A673 (cell line): Measurements from ENCODE around the gene CCDC127.
"Not testable (repeated sequence)": the region's sequence is repeated elsewhere in the genome, so short reads cannot be mapped to it uniquely, and the experiment has no call there.

Experiments
- CTCF ChIP-seq: fragments of 300-800, 200-600 bp; sonication (generic); conservative IDR thresholded peaks from 2 replicates; pipeline ENCODE4 v1.5.1; 2017; ENCODE audit warnings: low read depth, mild to moderate bottlenecking, antibody characterized with exemption, low read length, moderate library complexity, mixed read lengths
- EZH2 ChIP-seq: fragments of 200-600 bp; sonication (generic); IDR thresholded peaks from 2 replicates; pipeline ENCODE4 v1.6.1; 2017; ENCODE audit warnings: borderline replicate concordance, low read depth, mild to moderate bottlenecking, mixed read lengths, antibody characterized with exemption, low read length; ENCODE audit not compliant: poor library complexity, severe bottlenecking

- not testable (repeated sequence) for TF ChIP-seq CTCF, EZH2
These were observed 48.5 kb upstream of the CCDC127 start for GRCh38 chr5:266311-267026.
